Pancreas (tissue), 10 donors: ENCODE data around the gene RHBDL2. TPM values are rescaled to one million over a fixed set of nuclear protein-coding genes. Genes with fewer than 3 reads are reported as not detected.
A peak's percentile ranks its signal among the peaks of the same experiment; 100 is the strongest.

Source experiments
- ATAC-seq, 4 donors: fragments of 200-7000 bp; cut with Tn5 transposase; one replicate each; pipeline versions ENCODE4 v1.8.0 to v1.9.1; 2020; ENCODE audit warnings: mild to moderate bottlenecking in 4 of 4, moderate library complexity in 4 of 4
- DNase-seq, 6 donors: peaks; one replicate each; pipeline ENCODE4 v3.0.0-alpha.2; 2020
- FAIRE-seq: peaks from 2 replicates; lab custom pipeline; 2012; peaks lifted over from hg19 to GRCh38; lab: Jason Lieb, UNC
- H3K27ac ChIP-seq, 4 donors: fragments of 200-600 bp; sonication (generic); 1 replicate in 3 of 4; 2 replicates in 1 of 4; pipeline versions ENCODE4 v1.5.0 to v1.8.0; 2020
- H3K27me3 ChIP-seq, 4 donors: fragments of 200-600 bp; one replicate each; pipeline ENCODE4 v1.8.0; 2021
- H3K36me3 ChIP-seq, 3 donors: fragments of 200-600 bp; sonication (generic) in 1 of 3; one replicate each; pipeline versions ENCODE4 v1.5.0 to v1.8.0; 2020 to 2021
- H3K4me1 ChIP-seq, 3 donors: fragments of 200-600 bp; one replicate each; pipeline ENCODE4 v1.8.0; 2021
- H3K4me3 ChIP-seq, 4 donors: fragments of 200-600 bp; sonication (generic) in 2 of 4; one replicate each; pipeline versions ENCODE4 v1.5.0 to v1.8.0; 2020 to 2021
- H3K9me3 ChIP-seq, 4 donors: fragments of 200-600 bp; one replicate each; pipeline ENCODE4 v1.8.0; 2021
- WGBS, 2 donors: extraction: QIAGEN DNeasy Blood & Tissue Kit; methylation state at CpG; one replicate each; pipeline ENCODE4 v1.1.7; 2013; 5-methylcytosine and 5-hydroxymethylcytosine counted together
- intact Hi-C, 3 donors: fragments of 100-400 bp; cut with DNase I; formaldehyde crosslinking; loops; one replicate each; pipeline versions ENCODE4 v1.11.1 to v1.14.2; 2022
- polyA plus RNA-seq, 2 donors: library from polyadenylated mRNA; stranded (reverse); fragments of 200-250 nt; gene quantifications; one replicate each; pipeline ENCODE4 v1.2.3, GENCODE V29; 2013
- total RNA-seq, 6 donors: library from RNA; stranded (reverse); fragmentation: NEBNext Ultra II Directional in 4 of 6; extraction: Animal tissue kit (Norgen Biotek cat#: 25700) in 4 of 6; gene quantifications; one replicate each; pipeline versions ENCODE4 v1.2.1 to v1.2.4, GENCODE V29; 2021 to 2023
- TF ChIP-seq, protein P1 (sequence below), 4 donors: fragments of 200-600 bp; sonication (generic) in 3 of 4; IDR thresholded peaks; one replicate each; pipeline versions ENCODE4 v1.5.0 to v1.8.0; 2021; ENCODE audit warnings: antibody characterized with exemption in 4 of 4
- donor health status: healthy with polysubstance abuse.
- donor health status: DM: no; HTN: no; CAD: no; lungs with moderate emphysema.
- donor health status: DM: no; HTN: no; CAD: no.
- donor health status: control.
- donor health status: control.
- donor health status: Bipolar disorder and iron deficiency.
- donor health status: DM: yes; HTN: yes; CAD: no.
- donor health status: DM: no; HTN: no; CAD: no.
- donor health status: DM: no; HTN: no; CAD: no.
- donor health status: DM: yes; HTN: yes; CAD: no.

Gene RHBDL2
- total and polyA plus RNA-seq, 8 donors: 0.05 to 1.9 (median 0.39) TPM

DNA sequence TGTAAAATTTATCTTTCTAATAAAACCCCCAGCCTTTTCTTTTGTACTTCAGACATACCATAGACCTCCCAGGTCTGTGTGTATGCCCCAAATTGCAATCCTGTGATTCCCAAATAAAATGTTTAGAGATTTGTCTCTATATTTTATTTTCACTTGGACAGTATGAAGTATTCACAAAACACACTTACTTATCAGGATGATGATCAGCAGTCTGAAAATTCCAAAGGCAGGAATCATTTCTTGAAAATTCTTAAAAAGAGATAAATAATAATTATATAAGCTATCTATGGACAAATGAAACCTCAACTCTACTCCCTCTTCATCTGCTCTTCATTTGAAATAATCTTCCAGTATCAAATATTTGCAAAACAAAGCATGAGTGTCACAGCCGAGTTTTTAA is 48.7 kb downstream of the RHBDL2 start:
- FAIRE-seq: no peak
- Histone ChIP-seq H3K9me3 (no peaks in the 10 kb centered on the region), H3K27ac (no peak overlapping the region), H3K4me3 (no peak overlapping the region), H3K36me3 (no peaks in the 10 kb centered on the region), H3K27me3 (no peaks in the 10 kb centered on the region), H3K4me1 (no peaks in the 10 kb centered on the region)
- TF ChIP-seq, protein P1, sequence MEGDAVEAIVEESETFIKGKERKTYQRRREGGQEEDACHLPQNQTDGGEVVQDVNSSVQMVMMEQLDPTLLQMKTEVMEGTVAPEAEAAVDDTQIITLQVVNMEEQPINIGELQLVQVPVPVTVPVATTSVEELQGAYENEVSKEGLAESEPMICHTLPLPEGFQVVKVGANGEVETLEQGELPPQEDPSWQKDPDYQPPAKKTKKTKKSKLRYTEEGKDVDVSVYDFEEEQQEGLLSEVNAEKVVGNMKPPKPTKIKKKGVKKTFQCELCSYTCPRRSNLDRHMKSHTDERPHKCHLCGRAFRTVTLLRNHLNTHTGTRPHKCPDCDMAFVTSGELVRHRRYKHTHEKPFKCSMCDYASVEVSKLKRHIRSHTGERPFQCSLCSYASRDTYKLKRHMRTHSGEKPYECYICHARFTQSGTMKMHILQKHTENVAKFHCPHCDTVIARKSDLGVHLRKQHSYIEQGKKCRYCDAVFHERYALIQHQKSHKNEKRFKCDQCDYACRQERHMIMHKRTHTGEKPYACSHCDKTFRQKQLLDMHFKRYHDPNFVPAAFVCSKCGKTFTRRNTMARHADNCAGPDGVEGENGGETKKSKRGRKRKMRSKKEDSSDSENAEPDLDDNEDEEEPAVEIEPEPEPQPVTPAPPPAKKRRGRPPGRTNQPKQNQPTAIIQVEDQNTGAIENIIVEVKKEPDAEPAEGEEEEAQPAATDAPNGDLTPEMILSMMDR (IDR thresholded peaks at IDR 0.05): no peak
- DNase-seq: no peak
- ATAC-seq: no peak
- intact Hi-C loops: no loop called here
- 63 to 70% methylated on average over 1 of the region's 1 CpG for WGBS, 2 donors

DNA sequence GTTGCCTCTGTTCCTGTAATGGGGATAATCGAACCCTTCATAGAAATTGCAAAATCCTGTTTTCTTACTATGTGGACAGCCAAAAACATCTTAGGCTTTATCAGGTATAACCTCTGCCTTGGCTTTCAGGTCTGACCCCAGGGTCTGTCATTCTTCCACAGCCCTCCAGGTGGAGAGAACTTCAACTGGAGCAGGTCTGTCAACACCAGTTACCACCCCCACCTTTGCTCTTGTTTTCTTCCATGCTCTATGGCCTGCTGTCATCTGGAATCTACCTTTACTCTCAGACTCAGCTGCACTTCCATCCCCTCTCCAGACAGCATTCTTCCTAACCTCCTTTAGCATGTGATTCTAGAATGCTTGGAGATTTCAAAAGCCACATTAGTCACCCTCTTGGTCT is 49.9 kb downstream of the RHBDL2 start:
- 62 to 77% methylated on average over 1 of the region's 1 CpG for WGBS, 2 donors
- no peak for FAIRE-seq

GRCh38 chr1:38889589-38889988 is 52.0 kb downstream of the RHBDL2 start:
- TF ChIP-seq, protein P1 (IDR thresholded peaks at IDR 0.05): no peak
- Histone ChIP-seq H3K4me3 (no peak overlapping the region), H3K27ac (no peak overlapping the region), H3K4me1 (no peaks in the 10 kb centered on the region), H3K27me3 (no peaks in the 10 kb centered on the region), H3K36me3 (no peaks in the 10 kb centered on the region), H3K9me3 (no peaks in the 10 kb centered on the region)
- peak in 1 of 4 donors; percentile 51 for ATAC-seq
- DNase-seq: no peak
- intact Hi-C loops: no loop called here
- no peak for FAIRE-seq
- 54 to 79% methylated on average over 5 of the region's 5 CpGs for whole genome bisulfite sequencing, 2 donors

More for the DNA sequence above, 49.9 kb downstream of the RHBDL2 start:
- intact Hi-C loops: no loop called here
- Histone ChIP-seq H3K36me3 (no peaks in the 10 kb centered on the region), H3K9me3 (no peaks in the 10 kb centered on the region), H3K27ac (no peak overlapping the region), H3K4me3 (no peak overlapping the region), H3K4me1 (no peaks in the 10 kb centered on the region), H3K27me3 (no peaks in the 10 kb centered on the region)
- TF ChIP-seq, protein P1 (IDR thresholded peaks at IDR 0.05): no peak
- DNase-seq (no peak), ATAC-seq (no peak)

DNA sequence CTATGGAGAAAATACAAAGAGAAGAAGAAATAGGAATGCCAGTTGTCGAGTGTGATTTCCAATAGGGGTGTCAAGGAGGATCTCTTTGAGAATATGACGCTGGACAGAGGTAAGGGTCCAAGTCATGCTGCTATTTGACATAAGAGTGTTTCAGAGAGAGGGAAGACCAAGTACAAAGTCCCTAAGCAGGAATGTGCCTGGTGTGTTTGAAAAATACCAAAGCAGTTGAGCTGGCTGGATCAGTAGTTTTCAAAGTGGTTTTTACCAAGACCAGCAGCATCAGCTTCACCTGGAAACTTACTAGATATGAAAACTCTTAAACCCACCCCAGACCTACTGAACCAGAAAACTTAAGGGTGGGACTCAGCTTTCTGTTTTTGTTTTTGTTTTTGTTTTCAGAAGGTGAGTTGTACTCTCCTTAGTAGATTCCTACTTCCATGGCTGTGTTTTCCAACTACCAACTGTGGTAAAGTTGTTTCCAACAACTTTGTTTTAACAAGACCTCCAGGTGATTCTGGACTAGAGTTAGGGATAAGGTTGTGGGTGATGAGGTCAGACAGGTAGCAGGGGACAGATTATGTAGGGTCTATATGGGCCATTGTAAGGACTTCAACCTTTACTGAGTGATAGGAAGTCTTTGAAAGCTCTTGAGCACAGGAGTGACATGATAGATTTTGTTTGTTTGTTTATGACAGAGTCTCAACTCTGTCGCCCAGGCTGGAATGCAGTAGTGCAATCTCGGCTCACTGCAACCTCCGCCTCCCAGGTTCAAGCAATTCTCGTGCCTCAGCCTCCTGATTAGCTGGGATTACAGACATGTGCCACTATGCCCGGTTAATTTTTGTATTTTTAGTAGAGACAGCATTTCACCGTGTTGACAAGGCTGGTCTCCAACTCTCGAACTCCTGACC is 53.0 kb downstream of the RHBDL2 start:
- TF ChIP-seq, protein P1 (IDR thresholded peaks at IDR 0.05): no peak
- FAIRE-seq (no peak), DNase-seq (no peak), ATAC-seq (no peak)
- Histone ChIP-seq H3K9me3 (no peaks in the 10 kb centered on the region), H3K4me1 (no peaks in the 10 kb centered on the region), H3K27ac (no peak overlapping the region), H3K27me3 (no peaks in the 10 kb centered on the region), H3K36me3 (no peaks in the 10 kb centered on the region), H3K4me3 (no peak overlapping the region)
- intact Hi-C loops: no loop called here
- 75 to 80% methylated on average over 9 of the region's 9 CpGs for WGBS, 2 donors

- H3K27me3 ChIP-seq: no peaks in the 10 kb centered on the region
- WGBS, 2 donors: 84 to 92% methylated on average over 2 of the region's 2 CpGs
- DNase-seq: no peak
- TF ChIP-seq, protein P1 (IDR thresholded peaks at IDR 0.05): no peak
- no peaks in the 10 kb centered on the region for H3K9me3 ChIP-seq
- H3K4me3 ChIP-seq: no peak overlapping the region
- H3K4me1 ChIP-seq: no peaks in the 10 kb centered on the region
- no peaks in the 10 kb centered on the region for H3K36me3 ChIP-seq
- intact Hi-C loops: no loop called here
- FAIRE-seq: no peak
- ATAC-seq: no peak
- H3K27ac ChIP-seq: no peak overlapping the region
These were observed 56.5 kb downstream of the RHBDL2 start for GRCh38 chr1:38885092-38885491.
